H1 (cell line): Measurements from ENCODE around the gene SCUBE2.

Experiments used
- ASH2L ChIP-seq: fragments of 200-600, 300-600 bp; sonication (generic); IDR thresholded peaks from one replicate; pipeline ENCODE4 v1.7.1; 2017; ENCODE audit warnings: low read length
- GABPA ChIP-seq: IDR thresholded peaks from 2 replicates; pipeline ENCODE4 v1.6.1; 2011; ENCODE audit warnings: mild to moderate bottlenecking, low read length, moderate library complexity, borderline replicate concordance; ENCODE audit not compliant: insufficient read depth
- KDM1A ChIP-seq: fragments of 200-600, 300-600 bp; sonication (generic); IDR thresholded peaks from 2 replicates; pipeline ENCODE4 v1.7.1; 2016; ENCODE audit warnings: mild to moderate bottlenecking, low read length, borderline replicate concordance
- POLR2A ChIP-seq, 2 experiments: IDR thresholded peaks; 1 replicate in 1 of 2; 2 replicates in 1 of 2; pipeline ENCODE4 v1.6.1; 2011; ENCODE audit warnings: low read depth in 2 of 2, low read length in 2 of 2, mild to moderate bottlenecking in 2 of 2; ENCODE audit errors: control extremely low read depth in 1 of 2
- POLR2AphosphoS5 ChIP-seq: IDR thresholded peaks from 2 replicates; pipeline ENCODE4 v1.6.1; 2011; ENCODE audit warnings: low read depth, low read length
- POU5F1 ChIP-seq: IDR thresholded peaks from 2 replicates; pipeline ENCODE4 v1.6.1; 2011; ENCODE audit warnings: low read depth, mild to moderate bottlenecking, low read length, moderate library complexity
- SIN3A ChIP-seq, 2 experiments: IDR thresholded peaks in 1 of 2; conservative IDR thresholded peaks in 1 of 2; 2 replicates each; pipeline ENCODE4 v1.6.1; 2011 to 2012; ENCODE audit warnings: low read length in 2 of 2, improper control_type of control experiment in 1 of 2, low read depth in 1 of 2, mild to moderate bottlenecking in 1 of 2
- TF ChIP-seq, protein P1 (sequence below), 3 experiments: IDR thresholded peaks; 1 replicate in 2 of 3; 2 replicates in 1 of 3; pipeline versions ENCODE4 v1.5.1 to v1.6.1; 2011; ENCODE audit warnings: low read length in 3 of 3, mild to moderate bottlenecking in 3 of 3, inconsistent platforms in 2 of 3, low read depth in 1 of 3, moderate library complexity in 1 of 3; ENCODE audit not compliant: insufficient read depth in 1 of 3; ENCODE audit errors: control extremely low read depth in 1 of 3
- TF ChIP-seq, protein P2 (sequence below): IDR thresholded peaks from 2 replicates; pipeline ENCODE4 v1.6.1; 2011; ENCODE audit warnings: low read depth, mild to moderate bottlenecking, low read length; ENCODE audit not compliant: insufficient read depth

- TF ChIP-seq, protein P1, sequence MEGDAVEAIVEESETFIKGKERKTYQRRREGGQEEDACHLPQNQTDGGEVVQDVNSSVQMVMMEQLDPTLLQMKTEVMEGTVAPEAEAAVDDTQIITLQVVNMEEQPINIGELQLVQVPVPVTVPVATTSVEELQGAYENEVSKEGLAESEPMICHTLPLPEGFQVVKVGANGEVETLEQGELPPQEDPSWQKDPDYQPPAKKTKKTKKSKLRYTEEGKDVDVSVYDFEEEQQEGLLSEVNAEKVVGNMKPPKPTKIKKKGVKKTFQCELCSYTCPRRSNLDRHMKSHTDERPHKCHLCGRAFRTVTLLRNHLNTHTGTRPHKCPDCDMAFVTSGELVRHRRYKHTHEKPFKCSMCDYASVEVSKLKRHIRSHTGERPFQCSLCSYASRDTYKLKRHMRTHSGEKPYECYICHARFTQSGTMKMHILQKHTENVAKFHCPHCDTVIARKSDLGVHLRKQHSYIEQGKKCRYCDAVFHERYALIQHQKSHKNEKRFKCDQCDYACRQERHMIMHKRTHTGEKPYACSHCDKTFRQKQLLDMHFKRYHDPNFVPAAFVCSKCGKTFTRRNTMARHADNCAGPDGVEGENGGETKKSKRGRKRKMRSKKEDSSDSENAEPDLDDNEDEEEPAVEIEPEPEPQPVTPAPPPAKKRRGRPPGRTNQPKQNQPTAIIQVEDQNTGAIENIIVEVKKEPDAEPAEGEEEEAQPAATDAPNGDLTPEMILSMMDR (IDR thresholded peaks at IDR 0.05; ENCODE audit: control extremely low read depth in 1 of 3, insufficient read depth in 1 of 3, low read depth in 1 of 3, low read length in 3 of 3), result no peak
- TF ChIP-seq POLR2A (IDR thresholded peaks at IDR 0.05; ENCODE audit: control extremely low read depth in 1 of 2, low read depth in 2 of 2, low read length in 2 of 2) (no peak), POU5F1 (no peak), GABPA (no peak), SIN3A (conservative IDR thresholded peaks at IDR 0.05 in 1 of 2, IDR thresholded peaks at IDR 0.05 in 1 of 2; ENCODE audit: low read depth in 1 of 2, low read length in 2 of 2) (no peak), ASH2L (no peak), POLR2AphosphoS5 (no peak), KDM1A (no peak)
- TF ChIP-seq, protein P2, sequence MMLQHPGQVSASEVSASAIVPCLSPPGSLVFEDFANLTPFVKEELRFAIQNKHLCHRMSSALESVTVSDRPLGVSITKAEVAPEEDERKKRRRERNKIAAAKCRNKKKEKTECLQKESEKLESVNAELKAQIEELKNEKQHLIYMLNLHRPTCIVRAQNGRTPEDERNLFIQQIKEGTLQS, result no peak
Measured at GRCh38 chr11:9046481-9046880, 44.9 kb downstream of the SCUBE2 start.
